ENCODE results near the gene HINT2. TPM values are rescaled to one million over a fixed set of nuclear protein-coding genes. Genes with fewer than 3 reads are reported as not detected.
A peak's percentile ranks its signal among the peaks of the same experiment; 100 is the strongest.

HINT2 gene
- total RNA-seq, 1 donor: 13.8 TPM

GRCh38 chr9:35832814-35833213 is 18.0 kb upstream of the HINT2 start:
- no peak for DNase-seq (ENCODE audit: low read depth)
- TF ChIP-seq CTCF (IDR thresholded peaks at IDR 0.05; ENCODE audit: insufficient read depth, low read depth, low read length): no peak
- no peak overlapping the region for H3K4me3 ChIP-seq (ENCODE audit: low read depth, low read length)

- no peak for TF ChIP-seq CTCF (IDR thresholded peaks at IDR 0.05; ENCODE audit: insufficient read depth, low read depth, low read length)
- H3K4me3 ChIP-seq (ENCODE audit: low read depth, low read length): no peak overlapping the region
- DNase-seq (ENCODE audit: low read depth): no peak
Measured at GRCh38 chr9:35831040-35831439, 16.2 kb upstream of the HINT2 start.

DNA sequence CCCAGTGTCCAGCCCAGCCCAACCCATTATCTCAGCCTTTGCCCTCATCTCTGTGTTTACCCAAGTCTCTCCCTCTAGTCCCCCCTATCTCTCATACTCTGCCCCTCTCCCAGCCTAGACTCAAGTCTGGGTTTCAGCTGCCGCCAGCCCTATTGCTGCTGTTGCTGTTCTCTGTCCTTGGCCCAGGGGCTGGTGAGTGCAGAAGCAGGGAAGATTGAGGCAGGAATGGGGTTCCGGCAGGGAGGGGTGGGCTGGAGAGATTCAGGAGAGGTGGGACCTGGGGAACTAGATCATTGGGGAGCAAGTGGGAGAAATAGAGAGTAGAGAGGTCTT is 14.9 kb upstream of the HINT2 start:
- no peak for DNase-seq (ENCODE audit: low read depth)

GRCh38 chr9:35829084-35829763 is 14.4 kb upstream of the HINT2 start, which contains the start of gene TMEM8B:
TMEM8B (plus strand) TSS chr9:35829228; CDS start chr9:35829448, 220 bp downstream.
- TF ChIP-seq CTCF (IDR thresholded peaks at IDR 0.05; ENCODE audit: insufficient read depth, low read depth, low read length): no peak
- DNase-seq (ENCODE audit: low read depth): peak; percentile 92
- H3K4me3 ChIP-seq (ENCODE audit: low read depth, low read length): peak within 1 kb of the TSS; percentile 72

More for the DNA sequence above, 14.9 kb upstream of the HINT2 start:
- peak overlapping the region; percentile 72 for H3K4me3 ChIP-seq (ENCODE audit: low read depth, low read length)
- TF ChIP-seq CTCF (IDR thresholded peaks at IDR 0.05; ENCODE audit: insufficient read depth, low read depth, low read length): no peak

GRCh38 chr9:35828716-35829083 is 13.9 kb upstream of the HINT2 start, which contains the start of gene FAM221B:
FAM221B (minus strand) TSS chr9:35828732; CDS start chr9:35826161, 2,571 bp downstream.
- no peak for TF ChIP-seq CTCF (IDR thresholded peaks at IDR 0.05; ENCODE audit: insufficient read depth, low read depth, low read length)
- no peak for DNase-seq (ENCODE audit: low read depth)
- peak within 1 kb of the TSS; percentile 72 for H3K4me3 ChIP-seq (ENCODE audit: low read depth, low read length)

- peak; percentile 70 for DNase-seq (ENCODE audit: low read depth)
- TF ChIP-seq CTCF (IDR thresholded peaks at IDR 0.05; ENCODE audit: insufficient read depth, low read depth, low read length): no peak
- no peak overlapping the region for H3K4me3 ChIP-seq (ENCODE audit: low read depth, low read length)
Measured at GRCh38 chr9:35827486-35827885, 12.6 kb upstream of the HINT2 start.

Measured in fibroblast of villous mesenchyme (primary cell).